ENCODE measurements around the gene MARCKS.
A peak's percentile ranks its signal among the peaks of the same experiment; 100 is the strongest.

The MARCKS gene

GRCh38 chr6:113879186-113880096, 22.3 kb downstream of the MARCKS start:
- Histone ChIP-seq H3K36me3 (ENCODE audit: insufficient read depth, low read length) (no peaks in the 10 kb centered on the region), H3K4me1 (ENCODE audit: insufficient read depth, low read length, severe bottlenecking) (no peaks in the 10 kb centered on the region), H3K79me2 (ENCODE audit: insufficient read depth, low read length) (no peaks in the 10 kb centered on the region), H3K9me2 (ENCODE audit: low read depth, low read length) (no peaks in the 10 kb centered on the region), H3K27me3 (ENCODE audit: insufficient read depth, low read length) (no peaks in the 10 kb centered on the region), H3F3A (ENCODE audit: insufficient read depth, low read length) (no peaks in the 10 kb centered on the region), H3K9ac (ENCODE audit: low read length) (no peak overlapping the region), H3K4me2 (ENCODE audit: low read length) (no peak overlapping the region), H3K4me3 (ENCODE audit: low read depth, low read length, poor library complexity, severe bottlenecking) (no peak overlapping the region), H4K20me1 (ENCODE audit: insufficient read depth, low read length) (no peaks in the 10 kb centered on the region), H2AFZ (ENCODE audit: low read length) (no peak overlapping the region), H3K27ac (ENCODE audit: low read depth, low read length, poor library complexity, severe bottlenecking) (no peak overlapping the region), H3K9me3 (ENCODE audit: low read length) (no peaks in the 10 kb centered on the region)
- TF ChIP-seq EZH2 (IDR thresholded peaks at IDR 0.05; ENCODE audit: borderline replicate concordance, low read length): no peak
- peak; percentile 62 for TF ChIP-seq CTCF (IDR thresholded peaks at IDR 0.05; ENCODE audit: low read length)

- Histone ChIP-seq H3K9me3 (ENCODE audit: low read length) (no peaks in the 10 kb centered on the region), H3K27me3 (ENCODE audit: insufficient read depth, low read length) (no peaks in the 10 kb centered on the region), H3K36me3 (ENCODE audit: insufficient read depth, low read length) (no peaks in the 10 kb centered on the region), H2AFZ (ENCODE audit: low read length) (no peak overlapping the region), H3K4me3 (ENCODE audit: low read depth, low read length, poor library complexity, severe bottlenecking) (no peak overlapping the region), H3K27ac (ENCODE audit: low read depth, low read length, poor library complexity, severe bottlenecking) (no peak overlapping the region), H4K20me1 (ENCODE audit: insufficient read depth, low read length) (no peaks in the 10 kb centered on the region), H3K4me2 (ENCODE audit: low read length) (no peak overlapping the region), H3K79me2 (ENCODE audit: insufficient read depth, low read length) (no peaks in the 10 kb centered on the region), H3K9ac (ENCODE audit: low read length) (no peak overlapping the region), H3K4me1 (ENCODE audit: insufficient read depth, low read length, severe bottlenecking) (no peaks in the 10 kb centered on the region), H3F3A (ENCODE audit: insufficient read depth, low read length) (no peaks in the 10 kb centered on the region), H3K9me2 (ENCODE audit: low read depth, low read length) (no peaks in the 10 kb centered on the region)
- no peak for TF ChIP-seq EZH2 (IDR thresholded peaks at IDR 0.05; ENCODE audit: borderline replicate concordance, low read length)
- TF ChIP-seq CTCF (IDR thresholded peaks at IDR 0.05; ENCODE audit: low read length): no peak
These were observed 24.4 kb downstream of the MARCKS start for GRCh38 chr6:113881478-113881980.

GRCh38 chr6:113882336-113883022, 25.3 kb downstream of the MARCKS start:
- Histone ChIP-seq H3K9me2 (ENCODE audit: low read depth, low read length) (no peaks in the 10 kb centered on the region), H3K79me2 (ENCODE audit: insufficient read depth, low read length) (no peaks in the 10 kb centered on the region), H4K20me1 (ENCODE audit: insufficient read depth, low read length) (no peaks in the 10 kb centered on the region), H3K9me3 (ENCODE audit: low read length) (no peaks in the 10 kb centered on the region), H3K4me3 (ENCODE audit: low read depth, low read length, poor library complexity, severe bottlenecking) (no peak overlapping the region), H3K4me1 (ENCODE audit: insufficient read depth, low read length, severe bottlenecking) (no peaks in the 10 kb centered on the region), H3K9ac (ENCODE audit: low read length) (no peak overlapping the region), H3F3A (ENCODE audit: insufficient read depth, low read length) (no peaks in the 10 kb centered on the region), H3K27ac (ENCODE audit: low read depth, low read length, poor library complexity, severe bottlenecking) (no peak overlapping the region), H3K36me3 (ENCODE audit: insufficient read depth, low read length) (no peaks in the 10 kb centered on the region), H2AFZ (ENCODE audit: low read length) (no peak overlapping the region), H3K4me2 (ENCODE audit: low read length) (no peak overlapping the region), H3K27me3 (ENCODE audit: insufficient read depth, low read length) (no peaks in the 10 kb centered on the region)
- TF ChIP-seq CTCF (IDR thresholded peaks at IDR 0.05; ENCODE audit: low read length): no peak
- TF ChIP-seq EZH2 (IDR thresholded peaks at IDR 0.05; ENCODE audit: borderline replicate concordance, low read length): no peak
